ENCODE measurements around the gene FLT4.

DNA sequence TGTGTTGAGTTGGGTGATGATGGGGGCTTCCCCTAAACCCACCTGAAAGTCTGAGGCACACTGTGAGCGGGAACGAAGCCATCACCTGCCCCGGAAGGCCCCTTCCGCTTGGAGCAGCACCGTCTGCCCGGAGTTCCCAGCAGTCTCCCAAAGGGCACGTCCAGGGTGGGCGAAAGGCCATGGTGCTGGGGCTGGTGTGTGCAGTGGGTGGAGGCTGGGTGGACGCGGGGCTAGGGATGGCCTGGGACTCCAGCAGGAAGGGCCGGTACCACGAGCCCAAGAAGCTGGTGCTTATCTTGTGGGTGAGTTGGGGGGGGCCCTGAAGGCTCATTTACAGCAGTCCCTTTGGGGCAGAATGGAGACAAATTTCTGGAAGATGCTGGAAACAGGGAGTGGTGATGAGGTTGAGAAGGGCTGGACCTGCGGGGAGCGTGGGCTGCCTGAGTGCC, 4.6 kb downstream of the FLT4 start:
- no peak for TF ChIP-seq TAF1 (conservative IDR thresholded peaks at IDR 0.05)
- TF ChIP-seq, protein P1, sequence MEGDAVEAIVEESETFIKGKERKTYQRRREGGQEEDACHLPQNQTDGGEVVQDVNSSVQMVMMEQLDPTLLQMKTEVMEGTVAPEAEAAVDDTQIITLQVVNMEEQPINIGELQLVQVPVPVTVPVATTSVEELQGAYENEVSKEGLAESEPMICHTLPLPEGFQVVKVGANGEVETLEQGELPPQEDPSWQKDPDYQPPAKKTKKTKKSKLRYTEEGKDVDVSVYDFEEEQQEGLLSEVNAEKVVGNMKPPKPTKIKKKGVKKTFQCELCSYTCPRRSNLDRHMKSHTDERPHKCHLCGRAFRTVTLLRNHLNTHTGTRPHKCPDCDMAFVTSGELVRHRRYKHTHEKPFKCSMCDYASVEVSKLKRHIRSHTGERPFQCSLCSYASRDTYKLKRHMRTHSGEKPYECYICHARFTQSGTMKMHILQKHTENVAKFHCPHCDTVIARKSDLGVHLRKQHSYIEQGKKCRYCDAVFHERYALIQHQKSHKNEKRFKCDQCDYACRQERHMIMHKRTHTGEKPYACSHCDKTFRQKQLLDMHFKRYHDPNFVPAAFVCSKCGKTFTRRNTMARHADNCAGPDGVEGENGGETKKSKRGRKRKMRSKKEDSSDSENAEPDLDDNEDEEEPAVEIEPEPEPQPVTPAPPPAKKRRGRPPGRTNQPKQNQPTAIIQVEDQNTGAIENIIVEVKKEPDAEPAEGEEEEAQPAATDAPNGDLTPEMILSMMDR (IDR thresholded peaks at IDR 0.05; ENCODE audit: low read depth, low read length, missing input control), result no peak
- no peak for TF ChIP-seq HNF4G (IDR thresholded peaks at IDR 0.05)
- no peak for TF ChIP-seq JUND (IDR thresholded peaks at IDR 0.05)
- TF ChIP-seq, protein P2, sequence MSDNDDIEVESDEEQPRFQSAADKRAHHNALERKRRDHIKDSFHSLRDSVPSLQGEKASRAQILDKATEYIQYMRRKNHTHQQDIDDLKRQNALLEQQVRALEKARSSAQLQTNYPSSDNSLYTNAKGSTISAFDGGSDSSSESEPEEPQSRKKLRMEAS (IDR thresholded peaks at IDR 0.05), result no peak

All from liver (tissue), 3 donors.